GM12878 (cell line): ENCODE data around the gene COL5A1. TPM values are rescaled to one million over a fixed set of nuclear protein-coding genes. Genes with fewer than 3 reads are reported as not detected.

Experiments used
- BACH1 ChIP-seq: fragments of 450-650 bp; IDR thresholded peaks from 2 replicates; pipeline ENCODE4 v1.6.1; 2017; ENCODE audit warnings: mild to moderate bottlenecking, borderline replicate concordance
- CBX5 ChIP-seq: sonication (generic); IDR thresholded peaks from 2 replicates; pipeline ENCODE4 v1.6.1; 2016; ENCODE audit warnings: low read depth, moderate library complexity, mild to moderate bottlenecking, inconsistent platforms
- CEBPB ChIP-seq, 2 experiments: fragments of 150-350 bp in 1 of 2; IDR thresholded peaks; 2 replicates each; pipeline ENCODE4 v1.6.1; 2012 to 2014; ENCODE audit warnings: low read depth in 2 of 2, low read length in 2 of 2, borderline replicate concordance in 1 of 2, inconsistent platforms in 1 of 2
- CHD1 ChIP-seq: IDR thresholded peaks from 2 replicates; pipeline ENCODE4 v1.6.1; 2012; ENCODE audit warnings: low read depth, low read length, improper control_type of control experiment
- E4F1 ChIP-seq: fragments of 450-650 bp; IDR thresholded peaks from 2 replicates; pipeline ENCODE4 v1.6.1; 2018; ENCODE audit warnings: borderline replicate concordance, mild to moderate bottlenecking; ENCODE audit not compliant: partially characterized antibody
- ESRRA ChIP-seq: IDR thresholded peaks from 2 replicates; pipeline ENCODE4 v1.6.1; 2012; ENCODE audit warnings: mild to moderate bottlenecking, low read length, improper control_type of control experiment
- KLF5 ChIP-seq: fragments of 450-650 bp; IDR thresholded peaks from 2 replicates; pipeline ENCODE4 v1.6.1; 2014; ENCODE audit warnings: mild to moderate bottlenecking; ENCODE audit not compliant: partially characterized antibody
- LARP7 ChIP-seq: fragments of 450-650 bp; IDR thresholded peaks from 2 replicates; pipeline ENCODE4 v1.6.1; 2017; ENCODE audit warnings: mild to moderate bottlenecking
- MEF2A ChIP-seq: IDR thresholded peaks from 2 replicates; pipeline ENCODE4 v1.6.1; 2011; ENCODE audit warnings: low read depth, mild to moderate bottlenecking, low read length, moderate library complexity; ENCODE audit not compliant: insufficient read depth
- MLLT1 ChIP-seq: fragments of 450-650 bp; IDR thresholded peaks from 2 replicates; pipeline ENCODE4 v1.6.1; 2016; ENCODE audit warnings: mild to moderate bottlenecking
- PAX5 ChIP-seq: IDR thresholded peaks from 2 replicates; pipeline ENCODE4 v1.6.1; 2011; ENCODE audit warnings: low read depth, low read length, borderline replicate concordance
- POLR2AphosphoS5 ChIP-seq: IDR thresholded peaks from 2 replicates; pipeline ENCODE4 v1.6.1; 2011; ENCODE audit warnings: mild to moderate bottlenecking, low read length, inconsistent platforms
- PRDM15 ChIP-seq: fragments of 450-650 bp; formaldehyde crosslinking; IDR thresholded peaks from 2 replicates; pipeline ENCODE4 v1.4.0; 2020; ENCODE audit warnings: mild to moderate bottlenecking, moderate library complexity
- SKIL ChIP-seq: fragments of 450-650 bp; IDR thresholded peaks from 2 replicates; pipeline ENCODE4 v1.6.1; 2017; ENCODE audit warnings: mild to moderate bottlenecking, low read depth, inconsistent platforms; ENCODE audit not compliant: poor library complexity, severe bottlenecking
- SREBF2 ChIP-seq: IDR thresholded peaks from 2 replicates; pipeline ENCODE4 v1.6.1; 2012; ENCODE audit warnings: mild to moderate bottlenecking, low read length
- SRF ChIP-seq, 2 experiments: IDR thresholded peaks; 2 replicates each; pipeline ENCODE4 v1.6.1; 2011; ENCODE audit warnings: low read depth in 2 of 2, low read length in 2 of 2, mild to moderate bottlenecking in 1 of 2, moderate library complexity in 1 of 2
- TCF12 ChIP-seq: IDR thresholded peaks from 2 replicates; pipeline ENCODE4 v1.6.1; 2011; ENCODE audit warnings: low read depth, mild to moderate bottlenecking, low read length
- TCF3 ChIP-seq: IDR thresholded peaks from 2 replicates; pipeline ENCODE4 v1.6.1; 2012; ENCODE audit warnings: low read depth, mild to moderate bottlenecking, low read length, borderline replicate concordance; ENCODE audit not compliant: insufficient read depth
- ZSCAN29 ChIP-seq: fragments of 450-650 bp; IDR thresholded peaks from 2 replicates; pipeline ENCODE4 v1.6.1; 2017; ENCODE audit warnings: mild to moderate bottlenecking, moderate library complexity
- polyA plus RNA-seq, 11 experiments: library from polyadenylated mRNA; depleted of rRNA in 4 of 11; unstranded in 6 of 11; stranded (reverse) in 5 of 11; fragments of >200 nt; fragmentation: Nextera tagmentation in 4 of 11; fragmentation: Illumina TruSeq in 1 of 11; extraction: Ambion mirVana in 4 of 11; extraction: Trizol in 1 of 11; gene quantifications; 1 replicate in 1 of 11; 2 replicates in 10 of 11; pipeline versions ENCODE4 v1.2.1 to v1.2.3, GENCODE V29; 2011 to 2016; ENCODE audit warnings: inconsistent platforms in 2 of 11, missing spikeins in 2 of 11, low read depth in 1 of 11
- total RNA-seq, 4 experiments: library from RNA; depleted of rRNA in 3 of 4; stranded (reverse); fragments of >200 nt in 3 of 4; fragmentation: Illumina TruSeq in 1 of 4; extraction: Trizol in 1 of 4; gene quantifications; 2 replicates each; pipeline versions ENCODE4 v1.2.1 to v1.2.3, GENCODE V29; 2013 to 2021

Gene COL5A1
- total and polyA plus RNA-seq, 10 of the 15 experiments (the other 5 are each of a cell fraction or from before 2014, with no cell fraction given), result under 0.01 to 0.15 (median 0.13) TPM; not detected in 4

GRCh38 chr9:134858051-134858841 lies 216.6 kb downstream of the COL5A1 start (continued):
- TF ChIP-seq MLLT1 (no peak), CEBPB (IDR thresholded peaks at IDR 0.05; ENCODE audit: borderline replicate concordance in 1 of 2, low read depth in 2 of 2, low read length in 2 of 2) (no peak), LARP7 (no peak), BACH1 (peak; percentile 67; the same call in 1 of the 2 replicates), SKIL (peak; percentile 72), POLR2AphosphoS5 (0 out of 2 replicates have a peak, but pooled peaks have one; percentile 28), SRF (IDR thresholded peaks at IDR 0.05; ENCODE audit: low read depth in 2 of 2, low read length in 2 of 2) (0 out of 4 replicates have a peak, but pooled peaks of 1 of the 2 experiments have one; percentile 23), MEF2A (peak; percentile 50; the same call in 1 of the 2 replicates), CBX5 (no peak; the same call in 1 of the 2 replicates), ESRRA (no peak), TCF3 (peak; percentile 85; the same call in 1 of the 2 replicates), PAX5 (peak; percentile 71; the same call in 1 of the 2 replicates), KLF5 (no peak), PRDM15 (CRISPR knock-in tag) (no peak), CHD1 (no peak), E4F1 (no peak), ZSCAN29 (no peak), TCF12 (peak; percentile 82), SREBF2 (no peak)
